Skeletal muscle satellite cell (primary cell): ENCODE measurements around the gene HVCN1. TPM values are rescaled to one million over a fixed set of nuclear protein-coding genes. Genes with fewer than 3 reads are reported as not detected.
"Not testable (repeated sequence)": the region's sequence is repeated elsewhere in the genome, so short reads cannot be mapped to it uniquely, and the experiment has no call there.

Source experiments
- H3K27me3 ChIP-seq: 2 replicates; pipeline ENCODE4 v1.7.0; 2013; ENCODE audit warnings: low read length; ENCODE audit not compliant: control insufficient read depth, insufficient read depth
- H3K36me3 ChIP-seq: 2 replicates; pipeline ENCODE4 v1.7.0; 2013; ENCODE audit warnings: mild to moderate bottlenecking, control low read depth, low read length; ENCODE audit not compliant: insufficient read depth
- H3K4me1 ChIP-seq: 2 replicates; pipeline ENCODE4 v1.7.0; 2013; ENCODE audit warnings: low read length; ENCODE audit not compliant: control insufficient read depth, insufficient read depth
- H3K4me2 ChIP-seq: 2 replicates; pipeline ENCODE4 v1.7.0; 2013; ENCODE audit warnings: mild to moderate bottlenecking, low read length
- H3K4me3 ChIP-seq: 2 replicates; pipeline ENCODE4 v1.7.0; 2013; ENCODE audit warnings: low read length
- H3K9ac ChIP-seq: 2 replicates; pipeline ENCODE4 v1.7.0; 2013; ENCODE audit warnings: mild to moderate bottlenecking, low read depth, low read length, moderate library complexity
- H3K9me3 ChIP-seq: replicated peaks from 2 replicates; pipeline ENCODE4 v1.7.0; 2013; ENCODE audit warnings: mild to moderate bottlenecking, control low read depth, low read length
- total RNA-seq: library from RNA; depleted of rRNA; stranded (reverse); fragments of >200 nt; gene quantifications from 2 replicates; pipeline ENCODE4 v1.2.3, GENCODE V29; 2012; rRNA removed

The HVCN1 gene, protein sequence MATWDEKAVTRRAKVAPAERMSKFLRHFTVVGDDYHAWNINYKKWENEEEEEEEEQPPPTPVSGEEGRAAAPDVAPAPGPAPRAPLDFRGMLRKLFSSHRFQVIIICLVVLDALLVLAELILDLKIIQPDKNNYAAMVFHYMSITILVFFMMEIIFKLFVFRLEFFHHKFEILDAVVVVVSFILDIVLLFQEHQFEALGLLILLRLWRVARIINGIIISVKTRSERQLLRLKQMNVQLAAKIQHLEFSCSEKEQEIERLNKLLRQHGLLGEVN
- 0.51 and 1.1 TPM in 2 replicates for total RNA-seq

DNA sequence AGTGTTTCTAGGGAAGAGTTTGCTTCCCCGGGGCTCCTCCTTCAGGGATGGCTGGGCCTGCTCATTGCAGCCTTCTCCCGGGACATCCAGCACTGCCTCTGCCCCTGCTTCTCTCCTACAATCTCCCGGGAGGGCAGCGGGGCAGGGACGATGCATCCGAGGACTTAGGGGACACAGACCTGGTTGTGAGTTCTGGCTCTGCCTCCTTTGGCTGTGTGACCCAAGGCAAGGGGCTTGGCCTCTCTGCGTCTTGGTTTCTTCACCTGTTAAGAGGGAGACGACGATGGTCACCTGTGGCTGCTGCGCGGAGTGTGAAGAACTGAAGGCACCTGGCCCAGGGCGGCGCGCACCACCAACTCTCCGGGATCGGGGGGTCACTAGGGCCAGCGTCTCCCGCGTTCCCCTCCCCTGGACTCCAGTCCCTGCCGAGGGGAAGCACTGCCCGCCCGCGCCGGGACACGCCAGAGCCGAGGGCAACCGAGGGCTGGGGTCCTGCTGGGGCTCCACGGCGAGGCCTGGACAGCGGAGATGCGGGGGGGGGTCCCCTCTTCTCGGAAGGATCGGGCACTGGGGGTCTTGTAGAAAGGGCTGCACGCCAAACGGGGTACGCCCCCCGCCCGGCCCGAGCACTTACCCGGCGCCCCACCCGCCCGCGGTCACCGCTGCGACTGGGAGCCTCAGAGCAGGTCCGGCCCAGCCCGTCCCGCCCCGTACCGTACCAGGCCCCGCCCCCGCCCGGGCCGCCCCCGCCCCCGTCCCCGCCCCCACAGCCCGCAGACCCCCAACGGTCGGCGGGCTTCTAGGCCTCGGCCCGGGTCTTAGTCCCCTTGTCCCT, at the start of gene HVCN1:
HVCN1 (minus strand) TSS at position 670 of the 835 bp plus-strand sequence. CDS start 5,870 bp downstream, outside the sequence.
- no peaks in the 10 kb centered on the region for H3K9me3 ChIP-seq
- peak within 1 kb of the TSS; percentile 71 for H3K9ac ChIP-seq
- H3K36me3 ChIP-seq = no peaks in the 10 kb centered on the region
- peaks cover 15% of the 10 kb centered on the region for H3K4me1 ChIP-seq
- peak within 1 kb of the TSS; percentile 87 for H3K4me2 ChIP-seq
- peaks cover 14% of the 10 kb centered on the region for H3K27me3 ChIP-seq
- peak within 1 kb of the TSS; percentile 68 for H3K4me3 ChIP-seq

DNA sequence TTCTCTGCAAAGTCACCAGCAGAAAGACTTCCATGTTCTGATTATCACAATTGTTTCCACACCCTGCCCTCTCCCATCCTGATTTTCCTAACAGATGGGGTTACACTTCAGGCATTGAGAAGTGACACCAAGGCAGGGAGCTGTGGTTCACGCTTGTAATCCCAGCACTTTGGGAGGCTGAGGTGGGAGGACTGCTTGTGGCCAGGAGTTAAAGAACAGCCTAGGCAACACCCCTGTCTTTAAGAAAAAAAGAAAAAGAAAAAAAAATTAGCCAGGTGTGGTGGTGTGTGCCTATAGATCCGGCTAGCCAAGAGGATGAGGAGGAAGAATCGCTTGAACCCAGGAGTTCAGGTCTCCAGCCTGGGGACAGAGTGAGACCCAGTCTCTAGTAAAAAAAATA, 48.6 kb upstream of the HVCN1 start:
- H3K9me3 ChIP-seq = no peaks in the 10 kb centered on the region
- H3K4me1 ChIP-seq = peaks cover 51% of the 10 kb centered on the region
- H3K9ac ChIP-seq = no peak overlapping the region
- H3K36me3 ChIP-seq = peaks cover 15% of the 10 kb centered on the region
- no peak overlapping the region for H3K4me2 ChIP-seq
- no peak overlapping the region for H3K4me3 ChIP-seq
- H3K27me3 ChIP-seq = no peaks in the 10 kb centered on the region

DNA sequence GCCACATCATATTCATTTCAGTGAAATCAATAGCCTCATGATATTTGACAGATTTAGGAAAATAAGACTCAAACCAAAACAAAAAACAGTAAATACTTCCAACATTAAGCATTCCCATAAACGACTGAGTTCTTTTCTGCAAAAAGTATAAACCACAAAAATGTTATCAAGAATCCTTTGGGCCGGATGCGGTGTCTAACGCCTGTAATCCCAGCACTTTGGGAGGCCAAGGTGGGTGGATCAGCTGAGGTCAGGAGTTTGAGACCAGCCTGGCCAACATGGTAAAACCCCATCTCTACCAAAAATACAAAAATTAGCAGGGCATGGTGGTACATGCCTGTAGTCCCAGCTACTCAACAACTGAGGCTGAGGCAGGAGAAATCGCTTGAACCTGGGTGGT, 48.1 kb upstream of the HVCN1 start:
- H3K36me3 ChIP-seq = peaks cover 15% of the 10 kb centered on the region
- not testable (repeated sequence) for H3K4me2 ChIP-seq, H3K9me3 ChIP-seq, H3K27me3 ChIP-seq, H3K9ac ChIP-seq, H3K4me3 ChIP-seq
- peaks cover 52% of the 10 kb centered on the region for H3K4me1 ChIP-seq

DNA sequence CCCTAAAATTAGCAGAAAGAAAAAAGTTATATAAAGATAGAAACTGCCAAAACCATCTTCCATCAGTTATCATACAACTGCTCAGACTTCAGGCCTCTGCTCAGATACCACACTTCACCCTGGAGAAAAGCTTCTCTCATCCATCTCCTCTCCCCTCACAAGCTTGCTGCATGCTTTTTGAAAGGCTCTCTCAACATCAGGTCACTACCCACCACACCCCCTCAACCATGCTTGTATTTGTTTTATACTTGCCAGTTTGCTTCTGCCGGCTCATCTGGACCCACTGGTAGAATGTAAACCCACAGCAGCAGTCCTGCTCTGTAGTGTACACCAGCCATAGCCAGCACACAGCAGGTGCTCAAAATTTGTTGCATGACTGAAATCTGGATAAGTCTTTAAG, 45.0 kb upstream of the HVCN1 start:
- H3K9me3 ChIP-seq = no peaks in the 10 kb centered on the region
- no peaks in the 10 kb centered on the region for H3K27me3 ChIP-seq
- H3K4me3 ChIP-seq = no peak overlapping the region
- no peak overlapping the region for H3K9ac ChIP-seq
- H3K4me2 ChIP-seq = no peak overlapping the region
- H3K4me1 ChIP-seq = peaks cover 36% of the 10 kb centered on the region
- peaks cover 45% of the 10 kb centered on the region for H3K36me3 ChIP-seq

DNA sequence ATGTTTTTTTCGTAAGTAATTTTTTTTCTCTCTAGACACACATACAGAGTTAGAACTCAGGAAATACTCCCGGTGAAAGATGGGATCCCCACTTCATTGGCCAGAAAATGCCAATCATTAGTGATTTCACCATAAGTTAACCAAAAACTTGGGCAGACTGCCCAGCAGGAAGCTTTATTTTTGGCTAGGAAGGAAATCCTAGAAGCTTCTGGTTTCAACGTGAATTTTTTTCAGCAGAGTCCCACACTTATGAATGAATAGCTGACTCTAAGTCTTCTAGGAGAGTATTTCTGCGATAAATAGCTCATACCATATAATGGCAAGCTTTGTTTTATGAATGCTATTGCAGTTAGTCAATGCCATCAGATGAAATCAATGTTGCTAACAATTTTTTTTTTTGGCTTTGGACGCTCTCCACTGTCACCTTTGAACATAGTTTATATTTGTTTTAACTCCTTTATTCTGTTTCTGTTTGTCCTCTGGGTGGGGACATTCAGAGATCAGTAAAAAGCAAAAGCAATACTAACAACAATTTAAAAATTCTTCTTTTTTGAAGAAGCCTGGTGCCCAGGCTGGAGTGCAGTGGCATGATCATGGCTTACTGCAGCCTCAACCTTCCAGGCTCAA, 44.3 kb upstream of the HVCN1 start:
- Histone ChIP-seq H3K27me3 (no peaks in the 10 kb centered on the region), H3K9me3 (no peaks in the 10 kb centered on the region), H3K4me1 (peaks cover 29% of the 10 kb centered on the region), H3K4me3 (no peak overlapping the region), H3K9ac (no peak overlapping the region), H3K4me2 (peak overlapping the region; percentile 34), H3K36me3 (peaks cover 52% of the 10 kb centered on the region)

DNA sequence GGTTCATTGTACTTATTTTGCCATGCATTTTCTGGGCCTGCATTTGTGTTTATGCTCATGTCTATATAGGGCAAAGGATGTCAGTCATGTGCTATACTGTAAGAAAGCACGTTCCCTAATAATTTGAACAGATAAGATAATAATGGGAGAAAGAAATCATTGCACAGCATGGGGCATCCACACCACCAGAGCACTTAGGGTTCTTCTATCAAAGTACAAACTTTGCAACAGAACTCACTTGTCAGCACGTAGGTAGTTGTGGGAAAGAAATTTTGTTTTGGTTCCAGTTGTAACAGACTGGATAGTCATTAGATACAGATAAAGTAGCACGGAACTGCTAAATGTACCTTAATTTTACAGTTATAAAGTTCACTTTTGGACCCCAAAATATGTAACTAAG, 43.7 kb upstream of the HVCN1 start:
- Histone ChIP-seq H3K4me2 (no peak overlapping the region), H3K9ac (no peak overlapping the region), H3K4me1 (peaks cover 24% of the 10 kb centered on the region), H3K27me3 (no peaks in the 10 kb centered on the region), H3K4me3 (no peak overlapping the region), H3K9me3 (no peaks in the 10 kb centered on the region), H3K36me3 (peaks cover 55% of the 10 kb centered on the region)

DNA sequence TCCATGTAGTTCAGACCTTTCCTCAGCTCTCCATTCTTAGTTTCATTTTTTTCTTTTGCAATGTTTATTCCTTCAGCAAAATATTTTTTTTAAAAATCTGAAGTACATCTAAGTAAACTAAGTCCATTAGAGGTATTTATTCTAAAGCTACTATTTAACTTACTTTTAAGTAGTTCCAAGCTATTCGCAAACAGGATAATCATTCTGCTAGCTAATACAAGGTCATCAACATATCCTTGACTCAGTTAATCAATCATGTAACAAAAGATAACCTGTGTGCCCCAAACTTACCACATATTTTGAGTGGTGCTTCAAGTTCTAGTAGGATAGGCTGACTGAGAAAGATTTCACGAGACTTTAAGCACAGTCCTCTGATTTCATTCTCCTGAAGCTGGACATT, 42.6 kb upstream of the HVCN1 start:
- Histone ChIP-seq H3K4me3 (no peak overlapping the region), H3K4me1 (peaks cover 16% of the 10 kb centered on the region), H3K36me3 (peaks cover 64% of the 10 kb centered on the region), H3K9ac (no peak overlapping the region), H3K9me3 (no peaks in the 10 kb centered on the region), H3K4me2 (no peak overlapping the region), H3K27me3 (no peaks in the 10 kb centered on the region)

DNA sequence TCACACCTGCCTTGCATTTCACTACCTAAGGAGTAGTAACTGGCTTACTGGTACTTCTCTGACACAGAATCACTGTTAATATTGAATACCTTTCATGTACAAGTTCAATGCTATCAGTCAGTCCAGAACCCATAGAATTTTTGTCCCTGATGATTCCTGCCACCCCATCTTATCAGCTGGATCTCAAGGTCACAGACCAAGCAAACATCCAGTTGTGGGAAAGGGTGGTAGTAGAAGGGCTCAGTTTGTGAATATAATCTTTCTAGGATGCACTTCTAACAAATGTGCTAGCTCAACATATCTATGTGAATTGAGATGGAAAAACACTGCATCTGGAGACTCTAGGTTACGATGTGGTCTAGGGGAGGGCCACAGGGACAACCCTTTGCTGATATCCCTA, 39.7 kb upstream of the HVCN1 start:
- no peaks in the 10 kb centered on the region for H3K9me3 ChIP-seq
- no peaks in the 10 kb centered on the region for H3K27me3 ChIP-seq
- H3K9ac ChIP-seq = no peak overlapping the region
- peaks cover 12% of the 10 kb centered on the region for H3K4me1 ChIP-seq
- H3K4me2 ChIP-seq = no peak overlapping the region
- peaks cover 69% of the 10 kb centered on the region for H3K36me3 ChIP-seq
- H3K4me3 ChIP-seq = no peak overlapping the region

DNA sequence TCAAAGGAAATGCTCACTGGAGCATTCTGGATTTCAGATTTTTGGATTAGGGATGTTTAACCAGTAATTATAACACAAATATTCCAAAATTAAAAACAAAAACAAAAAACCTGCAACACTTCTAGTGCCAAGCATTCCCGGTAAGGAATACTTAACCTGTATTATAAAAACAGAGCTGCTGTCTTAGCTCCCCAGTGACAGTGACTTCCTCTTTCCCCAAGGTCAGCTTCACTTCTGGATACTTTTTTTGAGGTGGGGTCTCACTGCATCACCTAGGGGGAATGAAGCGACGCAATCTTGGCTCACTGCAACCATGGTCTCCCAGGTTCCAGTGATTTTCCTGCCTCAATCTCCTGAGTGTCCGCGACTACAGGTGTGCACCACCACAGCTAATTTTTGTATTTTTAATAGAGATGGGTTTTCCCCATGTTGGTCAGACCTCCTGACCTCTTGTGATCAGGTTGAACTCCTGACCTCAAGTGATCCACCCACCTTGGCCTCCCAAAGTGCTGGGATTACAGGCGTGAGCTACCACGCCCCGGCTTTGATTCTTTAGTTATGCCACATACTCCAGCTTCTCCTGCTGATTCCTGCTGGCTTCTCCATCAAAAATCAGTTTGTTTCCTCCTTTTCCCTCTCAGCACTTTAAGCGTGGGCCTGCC, 37.9 kb upstream of the HVCN1 start:
- no peaks in the 10 kb centered on the region for H3K27me3 ChIP-seq
- H3K36me3 ChIP-seq = peaks cover 81% of the 10 kb centered on the region
- H3K9ac ChIP-seq = no peak overlapping the region
- no peak overlapping the region for H3K4me3 ChIP-seq
- no peak overlapping the region for H3K4me2 ChIP-seq
- H3K9me3 ChIP-seq = no peaks in the 10 kb centered on the region
- H3K4me1 ChIP-seq = no peaks in the 10 kb centered on the region

DNA sequence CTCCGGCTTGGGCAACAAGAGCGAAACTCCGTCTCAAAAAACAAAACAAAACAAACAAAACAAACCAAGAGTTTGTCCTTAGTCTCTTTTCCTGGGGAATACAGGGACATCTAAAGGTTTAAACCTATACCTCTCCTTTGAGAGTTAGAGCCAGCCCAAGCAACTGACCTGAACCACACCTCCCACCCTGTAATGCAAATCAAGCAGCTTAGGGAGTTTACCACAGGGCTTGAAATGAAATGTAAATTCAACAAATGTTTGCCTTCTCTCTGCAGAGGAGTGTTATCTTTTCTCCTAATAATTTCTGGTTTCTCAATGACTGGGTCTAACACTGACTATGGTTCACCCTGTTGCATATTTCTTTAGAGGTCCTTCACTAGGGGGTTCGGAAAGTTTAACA, 37.1 kb upstream of the HVCN1 start:
- H3K4me2 ChIP-seq = no peak overlapping the region
- no peaks in the 10 kb centered on the region for H3K9me3 ChIP-seq
- H3K4me3 ChIP-seq = no peak overlapping the region
- no peaks in the 10 kb centered on the region for H3K4me1 ChIP-seq
- H3K9ac ChIP-seq = no peak overlapping the region
- H3K27me3 ChIP-seq = no peaks in the 10 kb centered on the region
- peaks cover 82% of the 10 kb centered on the region for H3K36me3 ChIP-seq

DNA sequence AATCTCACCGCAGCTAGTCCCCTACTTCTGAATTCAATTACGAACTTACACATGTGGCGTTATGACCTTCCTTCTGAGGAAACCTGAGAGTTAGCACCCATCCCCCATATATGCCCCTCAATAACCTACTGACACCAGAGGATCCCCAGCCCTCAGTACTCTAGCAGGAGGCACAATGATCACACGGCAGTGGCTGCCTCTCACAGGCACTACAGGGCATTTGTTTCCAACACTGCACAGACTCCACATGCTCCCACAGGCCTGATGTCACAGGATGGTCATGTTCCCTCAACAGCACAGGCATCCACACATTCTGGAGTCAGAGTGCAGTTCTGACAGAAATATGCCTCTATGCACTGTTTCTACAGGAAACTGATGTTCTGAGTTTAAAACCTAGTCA, 36.4 kb upstream of the HVCN1 start:
- Histone ChIP-seq H3K9me3 (no peaks in the 10 kb centered on the region), H3K4me2 (no peak overlapping the region), H3K4me1 (no peaks in the 10 kb centered on the region), H3K9ac (no peak overlapping the region), H3K36me3 (peaks cover 80% of the 10 kb centered on the region), H3K27me3 (no peaks in the 10 kb centered on the region), H3K4me3 (no peak overlapping the region)
